Retinal pigment epithelial cell (primary cell): ENCODE measurements around the gene TTLL3.

ENCODE experiments used
- DNase-seq: peaks from one replicate; pipeline ENCODE4 v3.0.0-alpha.2; 2010; ENCODE audit warnings: low read depth
- H3K4me3 ChIP-seq: 2 replicates; pipeline ENCODE4 v1.5.1; 2011; ENCODE audit warnings: mild to moderate bottlenecking, low read length, control low read depth, moderate library complexity
- CTCF ChIP-seq: conservative IDR thresholded peaks from 2 replicates; pipeline ENCODE4 v1.5.1; 2011; ENCODE audit warnings: low read depth, low read length, control low read depth, inconsistent platforms

Gene TTLL3

DNA sequence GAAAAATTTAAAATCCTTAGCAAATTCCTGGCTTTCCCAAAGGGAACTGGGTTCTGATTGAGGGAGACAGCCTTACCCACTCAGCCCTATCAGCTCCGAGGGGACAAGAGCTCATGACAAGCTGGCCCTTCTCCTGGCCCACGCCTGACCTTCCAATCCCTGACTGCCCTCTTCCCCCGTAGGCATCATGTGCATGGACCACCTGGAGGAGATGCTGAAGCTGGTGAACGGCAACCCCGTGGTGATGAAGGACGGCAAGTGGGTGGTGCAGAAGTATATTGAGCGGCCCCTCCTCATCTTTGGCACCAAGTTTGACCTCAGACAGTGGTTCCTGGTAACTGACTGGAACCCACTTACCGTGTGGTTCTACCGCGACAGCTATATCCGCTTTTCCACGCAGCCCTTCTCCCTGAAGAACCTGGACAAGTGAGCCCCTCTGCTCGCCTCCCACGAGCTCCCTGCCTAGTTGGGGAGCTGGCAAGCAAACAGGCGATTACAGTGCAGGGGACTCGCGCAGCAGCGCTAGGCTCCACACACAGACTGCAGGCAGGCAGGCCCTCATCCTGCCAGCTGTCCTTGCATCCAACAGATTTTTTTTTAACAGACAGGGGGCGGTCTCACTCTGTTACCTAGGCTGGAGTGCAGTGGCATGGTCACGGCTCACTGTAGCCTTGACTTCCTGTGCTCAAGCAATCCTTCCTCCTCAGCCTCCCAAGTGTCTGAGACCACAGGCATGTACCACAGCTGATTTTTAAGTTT lies 16.9 kb downstream of the TTLL3 start:
- no peak overlapping the region for H3K4me3 ChIP-seq
- no peak for TF ChIP-seq CTCF
- no peak for DNase-seq

- H3K4me3 ChIP-seq: no peak overlapping the region
- no peak for DNase-seq
- TF ChIP-seq CTCF: no peak
Measured at GRCh38 chr3:9828801-9829755, 19.0 kb downstream of the TTLL3 start.

- H3K4me3 ChIP-seq: no peak overlapping the region
- TF ChIP-seq CTCF: no peak
- no peak for DNase-seq
Measured at GRCh38 chr3:9831253-9831652, 21.2 kb downstream of the TTLL3 start.

GRCh38 chr3:9833078-9833477 lies 23.0 kb downstream of the TTLL3 start:
- no peak for TF ChIP-seq CTCF
- no peak for DNase-seq
- no peak overlapping the region for H3K4me3 ChIP-seq

- H3K4me3 ChIP-seq: no peak overlapping the region
- no peak for DNase-seq
- no peak for TF ChIP-seq CTCF
Measured at GRCh38 chr3:9834520-9835380, 24.7 kb downstream of the TTLL3 start.

DNA sequence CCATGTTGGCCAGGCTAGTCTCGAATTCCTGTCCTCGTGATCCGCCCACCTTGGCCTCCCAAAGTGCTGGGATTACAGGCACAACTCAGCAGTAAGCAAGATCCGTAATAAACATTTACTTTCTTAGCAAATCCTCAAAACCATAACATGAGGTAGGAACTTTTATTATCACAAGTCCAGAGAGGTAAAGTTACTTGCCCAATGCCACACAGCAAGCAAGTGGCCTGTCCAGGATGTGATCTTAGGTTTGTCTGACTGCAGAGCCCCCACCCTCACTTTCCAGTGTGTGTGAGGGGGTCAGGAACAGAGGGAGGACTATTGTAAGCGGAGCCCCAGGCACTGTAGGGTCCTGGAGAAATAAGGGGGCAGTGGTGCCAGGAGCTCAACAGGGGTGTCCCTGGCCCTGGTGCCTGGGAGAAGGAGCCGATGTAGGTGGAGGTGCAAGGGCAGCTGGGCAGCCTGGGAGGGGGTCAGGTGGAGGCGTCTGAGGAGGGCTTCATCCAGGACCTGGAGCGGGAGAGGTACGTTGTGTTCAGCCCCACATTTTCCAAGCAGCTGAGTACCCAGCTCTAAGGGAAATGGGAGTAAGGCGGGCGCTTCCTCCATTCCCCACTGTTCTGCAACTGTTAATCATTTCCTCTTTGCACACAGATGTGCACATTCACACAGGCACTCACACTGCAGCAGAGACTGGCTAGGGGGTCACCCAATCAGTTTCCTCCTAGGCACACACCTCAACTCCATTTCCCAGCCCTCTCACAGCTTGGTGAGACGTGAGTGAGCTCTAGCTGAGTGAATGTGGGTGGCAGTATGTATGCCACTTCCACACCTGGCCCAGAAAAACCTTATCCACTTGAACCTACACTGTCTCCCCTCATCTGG lies 27.9 kb downstream of the TTLL3 start:
- no peak for TF ChIP-seq CTCF
- DNase-seq: no peak
- H3K4me3 ChIP-seq: no peak overlapping the region
